ENCODE data around the gene TAC3. TPM values are rescaled to one million over a fixed set of nuclear protein-coding genes. Genes with fewer than 3 reads are reported as not detected.

TAC3 gene
- total RNA-seq, 4 donors from 2014 or later: 9.6 to 13.8 (median 9.9) TPM; not detected in 1

- peaks cover 0 to 3% (median 0%) of the 10 kb centered on the region in 3 donors for H3K36me3 ChIP-seq
- no peak for TF ChIP-seq POLR2A (IDR thresholded peaks at IDR 0.05)
- TF ChIP-seq CTCF (IDR thresholded peaks at IDR 0.05): no peak
Observed at GRCh38 chr12:56995201-56995929, 21.0 kb downstream of the TAC3 start.

GRCh38 chr12:56994231-56994746 is 22.0 kb downstream of the TAC3 start:
- H3K27me3 ChIP-seq: no peaks in the 10 kb centered on the region
- no peak overlapping the region for H3K4me3 ChIP-seq
- H3K4me1 ChIP-seq: peaks cover 0 to 10% (median 0%) of the 10 kb centered on the region in 4 donors
- H3K27ac ChIP-seq: no peak overlapping the region
- peak in 1 of 3 donors; percentile 13 for DNase-seq
- TF ChIP-seq CTCF (IDR thresholded peaks at IDR 0.05) (no peak), POLR2A (IDR thresholded peaks at IDR 0.05) (no peak)
- H3K36me3 ChIP-seq: no peaks in the 10 kb centered on the region
- H3K9me3 ChIP-seq: no peaks in the 10 kb centered on the region

More at GRCh38 chr12:56995201-56995929, 21.0 kb downstream of the TAC3 start:
- Histone ChIP-seq H3K27me3 (no peaks in the 10 kb centered on the region), H3K27ac (no peak overlapping the region), H3K4me3 (no peak overlapping the region), H3K9me3 (no peaks in the 10 kb centered on the region), H3K4me1 (peaks cover 0 to 10% (median 0%) of the 10 kb centered on the region in 4 donors)
- DNase-seq: peak in 1 of 3 donors; percentile 32

GRCh38 chr12:56993346-56993745 is 23.0 kb downstream of the TAC3 start:
- Histone ChIP-seq H3K4me3 (no peak overlapping the region), H3K9me3 (no peaks in the 10 kb centered on the region), H3K36me3 (no peaks in the 10 kb centered on the region), H3K4me1 (peaks cover 0 to 10% (median 0%) of the 10 kb centered on the region in 4 donors), H3K27me3 (no peaks in the 10 kb centered on the region), H3K27ac (no peak overlapping the region)
- TF ChIP-seq POLR2A (IDR thresholded peaks at IDR 0.05): no peak
- no peak for TF ChIP-seq CTCF (IDR thresholded peaks at IDR 0.05)
- DNase-seq: no peak

DNA sequence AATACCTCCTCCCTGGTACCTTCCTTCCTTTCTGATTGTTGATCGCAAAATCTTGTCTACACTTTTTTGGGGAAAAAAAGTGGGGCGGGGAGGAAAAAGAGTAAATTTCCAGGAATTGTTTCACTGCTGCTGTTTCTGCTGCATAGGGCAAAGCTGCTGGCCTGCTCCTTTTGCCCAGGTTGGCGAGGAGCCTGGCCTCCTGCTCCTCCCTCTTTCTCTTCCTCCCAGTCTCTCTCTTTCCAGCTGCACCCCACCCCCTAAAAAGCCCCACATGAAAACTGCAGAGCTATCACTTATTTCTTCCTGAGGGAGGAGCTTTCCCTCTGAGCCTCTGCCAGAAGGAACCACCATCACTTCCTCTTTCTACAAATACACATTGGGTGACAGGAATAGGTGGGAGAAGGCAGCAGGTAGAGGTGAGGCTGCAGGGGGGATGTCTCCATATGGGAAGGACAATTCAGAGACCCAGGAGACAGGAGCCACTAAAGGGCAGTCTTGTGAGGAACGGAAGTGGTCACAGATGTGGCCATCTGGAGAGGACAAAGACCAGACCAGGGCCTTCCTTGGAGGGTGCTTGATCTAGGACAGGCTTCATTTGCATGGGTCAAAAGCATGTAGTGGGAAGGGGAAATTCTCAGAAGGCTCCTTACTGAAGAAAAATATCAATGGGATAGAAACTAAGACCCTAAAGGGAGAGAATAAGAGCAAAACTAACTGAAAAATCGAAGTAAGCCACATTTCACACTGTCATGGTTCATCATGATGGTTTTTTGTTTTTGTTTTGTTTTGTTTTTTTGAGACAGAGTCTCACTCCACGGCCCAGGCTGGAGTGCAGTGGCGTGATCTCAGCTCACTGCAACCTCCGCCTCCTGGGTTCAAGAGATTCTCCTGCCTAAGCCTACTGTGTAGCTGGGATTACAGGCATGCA is 24.7 kb downstream of the TAC3 start:
- peak overlapping the region in 2 of 4 donors; percentile 4 to 11 for H3K27ac ChIP-seq
- no peaks in the 10 kb centered on the region for H3K9me3 ChIP-seq
- TF ChIP-seq CTCF (IDR thresholded peaks at IDR 0.05) (no peak), POLR2A (IDR thresholded peaks at IDR 0.05) (no peak)
- no peaks in the 10 kb centered on the region for H3K27me3 ChIP-seq
- H3K36me3 ChIP-seq: no peaks in the 10 kb centered on the region
- H3K4me1 ChIP-seq: peaks cover 0 to 16% (median 0%) of the 10 kb centered on the region in 4 donors
- no peak overlapping the region for H3K4me3 ChIP-seq
- DNase-seq: peak in 1 of 3 donors; percentile 60

DNA sequence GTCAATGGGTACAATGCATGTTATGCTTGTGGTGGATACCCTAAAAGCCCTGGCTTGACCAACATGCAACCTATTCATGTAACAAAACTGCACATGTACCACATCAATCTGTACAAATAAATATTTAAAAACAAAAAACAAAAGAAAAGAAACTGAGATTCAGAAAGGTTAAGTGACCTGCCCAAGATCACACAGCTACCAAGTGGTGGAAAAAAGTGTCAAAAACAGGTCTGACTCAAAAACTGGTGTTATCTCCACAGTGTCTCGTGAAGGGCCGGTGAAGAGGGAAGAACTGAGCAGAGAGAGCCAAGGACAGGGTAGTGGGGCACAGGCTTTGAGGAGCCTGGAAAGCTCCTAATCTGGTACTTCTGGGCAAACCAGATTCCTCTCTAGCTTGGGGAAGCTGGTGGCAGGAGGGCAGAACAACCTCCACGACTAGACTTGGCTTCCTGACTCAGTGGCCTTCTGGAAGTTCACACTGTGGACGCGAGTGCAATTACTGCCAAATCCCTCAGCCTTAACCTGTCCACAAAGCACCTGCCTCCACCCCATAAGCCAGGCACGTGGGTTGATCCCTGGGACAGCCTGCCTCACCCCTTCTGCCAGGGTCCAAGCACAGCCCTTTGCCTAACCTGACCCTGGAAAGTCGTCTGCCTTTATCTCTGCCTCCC is 25.5 kb downstream of the TAC3 start:
- no peaks in the 10 kb centered on the region for H3K27me3 ChIP-seq
- H3K4me1 ChIP-seq: peaks cover 0 to 20% (median 0%) of the 10 kb centered on the region in 4 donors
- no peak for DNase-seq
- no peaks in the 10 kb centered on the region for H3K36me3 ChIP-seq
- no peak overlapping the region for H3K4me3 ChIP-seq
- TF ChIP-seq POLR2A (IDR thresholded peaks at IDR 0.05): no peak
- H3K27ac ChIP-seq: peak overlapping the region in 2 of 4 donors; percentile 4 to 11
- no peaks in the 10 kb centered on the region for H3K9me3 ChIP-seq
